Retinal pigment epithelial cell (primary cell): Measurements from ENCODE around the gene SLC17A9.

ENCODE experiments used
- DNase-seq: peaks from one replicate; pipeline ENCODE4 v3.0.0-alpha.2; 2010; ENCODE audit warnings: low read depth
- H3K4me3 ChIP-seq: 2 replicates; pipeline ENCODE4 v1.5.1; 2011; ENCODE audit warnings: mild to moderate bottlenecking, low read length, control low read depth, moderate library complexity
- TF ChIP-seq, protein P1 (sequence below): conservative IDR thresholded peaks from 2 replicates; pipeline ENCODE4 v1.5.1; 2011; ENCODE audit warnings: low read depth, low read length, control low read depth, inconsistent platforms

SLC17A9 gene

DNA sequence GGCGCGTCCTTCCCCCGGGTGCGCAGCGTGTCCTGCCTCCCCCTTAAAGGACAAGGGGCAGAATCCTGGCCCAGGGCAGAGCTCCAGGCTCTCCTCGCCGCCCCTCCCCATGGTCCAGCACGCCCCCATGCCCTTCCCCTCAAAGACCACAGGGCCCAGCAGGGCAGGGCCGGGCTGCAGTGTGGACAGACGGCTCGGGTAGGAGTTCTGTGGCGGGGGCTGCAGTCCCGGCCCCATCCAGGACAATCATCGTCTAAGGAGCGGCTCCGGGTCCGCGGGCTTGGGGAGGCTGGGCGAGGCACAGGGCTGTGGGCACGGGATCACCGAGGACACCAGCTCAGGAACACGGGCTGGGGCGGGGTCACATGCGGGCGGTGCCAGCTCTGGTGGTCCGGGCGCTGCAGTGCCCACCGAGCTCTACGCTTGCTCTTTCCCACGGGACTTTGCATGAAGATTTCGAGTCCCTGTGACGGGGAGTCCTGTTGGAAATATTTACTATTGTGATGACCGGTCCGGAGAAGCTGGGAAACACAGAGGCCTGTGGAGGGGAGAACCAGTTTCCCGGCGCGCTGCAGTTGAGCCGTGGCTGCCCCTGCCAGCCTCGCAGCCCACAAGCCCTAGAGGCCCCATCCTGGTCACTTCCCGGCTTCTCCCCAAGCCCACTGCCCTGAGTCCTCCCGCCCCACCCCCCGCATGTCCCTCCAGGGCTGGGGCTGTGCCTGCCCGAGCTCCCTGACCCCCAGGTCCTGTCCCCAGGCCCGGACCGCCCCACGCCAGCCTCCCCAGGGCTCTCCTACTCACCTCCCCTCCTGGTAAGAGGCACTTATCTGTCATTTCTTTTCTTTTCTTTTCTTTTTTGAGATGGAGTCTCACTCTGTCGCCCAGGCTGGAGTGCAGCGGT lies 20.6 kb downstream of the SLC17A9 start:
- TF ChIP-seq, protein P1, sequence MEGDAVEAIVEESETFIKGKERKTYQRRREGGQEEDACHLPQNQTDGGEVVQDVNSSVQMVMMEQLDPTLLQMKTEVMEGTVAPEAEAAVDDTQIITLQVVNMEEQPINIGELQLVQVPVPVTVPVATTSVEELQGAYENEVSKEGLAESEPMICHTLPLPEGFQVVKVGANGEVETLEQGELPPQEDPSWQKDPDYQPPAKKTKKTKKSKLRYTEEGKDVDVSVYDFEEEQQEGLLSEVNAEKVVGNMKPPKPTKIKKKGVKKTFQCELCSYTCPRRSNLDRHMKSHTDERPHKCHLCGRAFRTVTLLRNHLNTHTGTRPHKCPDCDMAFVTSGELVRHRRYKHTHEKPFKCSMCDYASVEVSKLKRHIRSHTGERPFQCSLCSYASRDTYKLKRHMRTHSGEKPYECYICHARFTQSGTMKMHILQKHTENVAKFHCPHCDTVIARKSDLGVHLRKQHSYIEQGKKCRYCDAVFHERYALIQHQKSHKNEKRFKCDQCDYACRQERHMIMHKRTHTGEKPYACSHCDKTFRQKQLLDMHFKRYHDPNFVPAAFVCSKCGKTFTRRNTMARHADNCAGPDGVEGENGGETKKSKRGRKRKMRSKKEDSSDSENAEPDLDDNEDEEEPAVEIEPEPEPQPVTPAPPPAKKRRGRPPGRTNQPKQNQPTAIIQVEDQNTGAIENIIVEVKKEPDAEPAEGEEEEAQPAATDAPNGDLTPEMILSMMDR, result no peak

DNA sequence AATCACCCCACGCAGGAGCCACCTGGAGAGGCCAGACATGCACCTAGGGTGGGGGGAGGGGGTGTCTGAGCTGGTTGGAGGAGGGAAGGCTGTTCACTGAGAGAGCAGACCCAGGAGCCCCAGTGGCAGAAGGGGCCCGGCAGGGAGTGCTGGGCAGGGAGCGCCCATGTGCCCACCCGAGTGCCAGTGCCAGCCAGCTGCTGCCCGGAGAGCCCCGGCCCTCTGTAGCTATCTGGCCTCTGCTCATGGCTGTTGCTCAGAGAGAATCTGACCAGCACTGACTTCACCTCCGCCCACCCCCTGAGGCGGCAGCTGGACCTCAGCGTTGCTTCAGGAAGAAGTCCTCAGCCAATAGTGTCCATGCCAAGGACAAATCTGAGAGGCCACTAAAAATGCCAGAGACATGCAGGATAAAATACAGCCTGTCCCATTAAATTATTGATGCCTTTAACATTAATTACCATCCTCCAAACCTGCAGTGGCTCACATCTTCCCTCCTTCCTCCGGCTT lies 22.8 kb downstream of the SLC17A9 start:
- no peak for DNase-seq
- no peak overlapping the region for H3K4me3 ChIP-seq
- TF ChIP-seq, protein P1, result no peak

More for the DNA sequence above, 20.6 kb downstream of the SLC17A9 start:
- no peak for DNase-seq
- H3K4me3 ChIP-seq, result peak overlapping the region; percentile 26

DNA sequence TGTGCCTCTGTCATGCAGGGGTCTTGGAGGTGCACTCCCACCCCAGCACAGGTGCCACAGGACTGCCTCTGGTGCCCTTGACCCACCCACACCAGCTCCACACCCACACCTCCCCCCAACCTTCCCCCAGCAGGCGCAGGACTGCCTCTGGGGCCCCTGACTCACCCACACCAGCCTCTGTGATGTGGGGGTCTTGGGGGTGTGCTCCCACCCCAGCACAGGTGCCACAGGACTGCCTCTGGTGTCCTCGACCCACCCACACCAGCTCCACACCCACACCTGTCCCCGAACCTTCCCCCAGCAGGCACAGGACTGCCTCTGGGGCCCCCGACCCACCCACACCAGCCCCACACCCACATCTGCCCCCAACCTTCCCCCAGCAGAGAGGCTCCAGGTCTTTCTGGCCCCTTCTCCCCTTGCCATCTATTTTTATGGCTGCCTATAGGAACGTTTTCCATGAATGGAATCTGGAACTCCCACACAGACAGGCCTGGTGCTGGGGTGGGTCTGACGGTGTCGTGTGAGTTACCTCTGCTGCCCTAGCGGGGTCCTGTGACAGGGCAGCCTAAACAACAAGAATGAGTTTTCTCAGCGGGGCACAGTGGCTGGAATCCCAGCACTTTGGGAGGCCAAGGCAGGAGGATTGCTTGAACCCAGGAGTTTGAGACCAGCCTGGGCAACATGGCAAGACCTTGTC lies 23.5 kb downstream of the SLC17A9 start:
- TF ChIP-seq, protein P1, result no peak
- DNase-seq, result no peak
- H3K4me3 ChIP-seq, result no peak overlapping the region

DNA sequence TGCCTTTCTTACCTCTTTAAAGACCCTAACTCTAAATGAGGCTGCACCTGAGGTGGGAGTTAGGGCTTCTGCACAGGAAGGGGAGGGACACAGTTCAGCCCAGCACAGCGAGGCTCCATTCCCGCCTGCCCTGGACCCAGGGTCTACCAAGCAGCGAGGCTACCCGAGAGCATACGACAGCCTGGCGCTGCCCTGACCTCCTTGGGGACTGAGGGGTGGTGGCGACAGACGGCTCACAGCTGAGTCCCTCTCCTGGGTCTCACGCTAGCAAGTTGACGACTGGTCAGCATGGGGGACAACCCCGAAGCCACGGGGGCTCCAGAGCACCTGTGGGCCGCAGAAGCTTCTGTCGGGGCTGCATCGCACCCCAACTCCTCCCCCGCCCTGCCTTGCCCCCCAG lies 24.4 kb downstream of the SLC17A9 start:
- no peak for DNase-seq
- TF ChIP-seq, protein P1, result no peak
- H3K4me3 ChIP-seq, result no peak overlapping the region

DNA sequence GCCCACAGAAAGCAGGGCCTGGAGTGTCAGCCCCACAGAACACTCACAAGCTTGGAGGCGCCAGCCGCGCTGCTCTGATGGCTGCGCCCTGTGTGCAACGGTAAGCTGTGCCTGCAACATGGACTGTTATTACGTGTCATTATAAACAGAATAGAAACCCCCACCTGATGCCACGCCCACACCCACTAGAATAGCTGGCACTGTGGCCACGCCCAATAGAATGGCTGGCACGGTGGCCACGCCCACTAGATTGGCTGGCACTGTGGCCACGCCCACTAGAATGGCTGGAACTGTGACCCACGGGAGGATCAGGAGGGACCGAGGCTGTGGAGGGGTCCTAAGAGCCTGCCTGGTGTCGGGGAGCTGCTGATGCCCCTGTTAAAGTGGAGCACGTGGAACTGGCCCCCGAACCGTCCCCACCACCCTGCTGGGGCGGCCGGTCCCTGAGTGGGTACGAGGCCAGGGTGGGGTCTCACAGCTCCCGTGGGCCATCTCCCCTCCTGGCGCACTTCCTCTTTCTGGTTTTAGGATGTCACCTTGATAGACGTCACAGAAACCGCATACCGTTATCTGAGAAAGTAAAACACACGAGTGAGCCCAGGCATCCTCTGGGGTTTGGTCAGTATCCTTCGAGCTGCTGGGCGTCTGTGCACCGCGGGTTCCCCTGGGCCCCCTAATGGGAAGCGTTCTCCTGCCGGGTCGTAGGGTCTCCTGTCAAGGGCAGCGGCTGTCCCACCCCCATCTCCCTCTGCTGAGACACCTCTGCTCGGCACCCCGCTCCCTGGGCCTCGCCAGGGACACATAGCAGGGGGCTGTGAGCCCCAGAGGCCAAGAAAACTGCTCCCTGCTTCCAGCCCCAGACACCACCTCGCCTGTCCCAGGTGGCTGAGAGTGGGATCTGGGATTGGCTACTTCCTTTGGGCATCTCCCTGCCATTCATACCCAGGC lies 25.4 kb downstream of the SLC17A9 start:
- TF ChIP-seq, protein P1, result no peak
- H3K4me3 ChIP-seq, result no peak overlapping the region
- no peak for DNase-seq

DNA sequence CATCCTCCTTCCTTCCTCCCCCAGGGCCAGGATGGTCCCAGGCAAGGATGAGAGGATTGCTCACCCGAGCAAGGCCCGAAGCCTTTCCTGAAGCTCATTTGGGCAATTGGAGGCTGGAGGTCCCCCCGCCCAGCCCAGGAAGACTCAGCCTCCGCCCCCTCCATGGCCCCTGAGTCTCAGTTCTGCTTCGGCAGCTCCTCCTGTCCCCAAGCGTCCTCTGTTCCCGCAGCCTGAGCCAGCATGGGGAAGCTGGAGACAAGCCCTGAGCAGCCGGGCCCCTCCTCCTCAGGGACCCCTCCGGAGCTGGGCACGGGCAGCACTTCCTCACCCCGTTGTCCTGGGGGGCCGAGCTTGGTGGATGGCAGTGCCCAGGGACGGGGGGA lies 26.0 kb downstream of the SLC17A9 start:
- no peak overlapping the region for H3K4me3 ChIP-seq
- DNase-seq, result no peak
- TF ChIP-seq, protein P1, result no peak
